ENCODE measurements around the gene IQGAP2.

- no peak for TF ChIP-seq CTCF (tag by site-specific recombination; IDR thresholded peaks at IDR 0.05)
- TF ChIP-seq ZBTB8A (tag by site-specific recombination; IDR thresholded peaks at IDR 0.05), result no peak
- TF ChIP-seq ZNF394 (tag by site-specific recombination; IDR thresholded peaks at IDR 0.05; ENCODE audit: borderline replicate concordance), result no peak
- no peak for TF ChIP-seq ZNF274 (IDR thresholded peaks at IDR 0.05; ENCODE audit: low read length)
- no peak for TF ChIP-seq ZNF274 (tag by site-specific recombination; IDR thresholded peaks at IDR 0.05; ENCODE audit: borderline replicate concordance)
- TF ChIP-seq ZNF175 (tag by site-specific recombination; IDR thresholded peaks at IDR 0.05), result no peak
- no peak for TF ChIP-seq ZSCAN30 (tag by site-specific recombination; IDR thresholded peaks at IDR 0.05)
Measured at GRCh38 chr5:76674330-76675066, 271.4 kb downstream of the IQGAP2 start.

All from HEK293 (cell line).